Stimulated activated CD8-positive, alpha-beta memory T cell treated with anti-CD3 and anti-CD28 coated beads, Interleukin-2, amount 100 ng/mL, for 1 hour (primary cell): ENCODE results near the gene CLCN7.

Experiments used
- DNase-seq, 2 donors: peaks; one replicate each; pipeline ENCODE4 v3.0.0-alpha.2; 2020; ENCODE audit warnings: low read depth in 2 of 2

CLCN7 gene

GRCh38 chr16:1431497-1432270 lies 43.1 kb downstream of the CLCN7 start:
- DNase-seq = no peak

- DNase-seq = no peak
These were observed 43.9 kb downstream of the CLCN7 start, which contains the start of gene PERCC1 for GRCh38 chr16:1430759-1431496. TSS of gene PERCC1 (plus strand) at chr16:1431078. CDS start at chr16:1432594, 1,516 bp downstream.

GRCh38 chr16:1430214-1430758 lies 44.5 kb downstream of the CLCN7 start:
- DNase-seq = no peak

DNA sequence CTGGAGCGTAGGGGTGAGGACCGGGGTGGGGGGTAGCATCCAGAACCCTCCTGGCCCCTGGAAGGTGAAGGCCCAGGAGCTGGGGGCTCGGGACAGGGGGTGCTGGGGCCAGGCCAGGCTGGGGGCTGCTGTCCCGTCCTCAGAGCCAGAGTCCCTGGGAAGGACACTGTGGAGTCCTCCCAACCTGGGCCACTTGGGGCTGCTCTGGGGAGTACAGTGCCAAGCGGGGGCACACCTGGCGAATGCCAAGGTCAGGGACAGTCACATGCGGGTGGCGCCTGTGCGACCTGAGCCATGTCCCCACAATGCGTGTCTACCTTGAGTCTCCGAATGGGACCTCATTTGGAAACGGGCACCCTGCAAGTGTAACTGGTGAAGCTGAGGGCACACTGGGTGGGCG lies 45.2 kb downstream of the CLCN7 start:
- no peak for DNase-seq

GRCh38 chr16:1429012-1429411 lies 45.8 kb downstream of the CLCN7 start:
- DNase-seq = no peak

DNA sequence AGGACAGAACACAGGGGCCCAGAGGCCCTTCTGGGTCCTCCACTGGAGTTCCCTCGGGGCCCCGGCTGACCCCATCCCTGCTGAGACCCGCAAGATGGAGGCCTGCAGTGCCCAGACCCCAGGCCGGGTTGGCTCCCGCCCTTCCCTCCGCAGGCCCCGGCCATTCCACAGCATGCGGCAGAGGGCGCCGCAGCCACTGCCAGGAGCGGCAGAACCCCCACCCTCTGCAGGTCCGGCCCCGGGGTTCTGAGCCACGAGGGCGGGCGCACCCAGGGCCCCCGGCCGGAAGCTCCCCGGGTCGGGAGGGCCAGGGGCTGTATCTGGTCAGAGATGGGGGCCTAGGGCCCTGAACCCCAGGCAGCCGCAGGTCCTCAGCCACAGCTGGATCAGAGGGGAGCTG lies 46.3 kb downstream of the CLCN7 start:
- no peak for DNase-seq

DNA sequence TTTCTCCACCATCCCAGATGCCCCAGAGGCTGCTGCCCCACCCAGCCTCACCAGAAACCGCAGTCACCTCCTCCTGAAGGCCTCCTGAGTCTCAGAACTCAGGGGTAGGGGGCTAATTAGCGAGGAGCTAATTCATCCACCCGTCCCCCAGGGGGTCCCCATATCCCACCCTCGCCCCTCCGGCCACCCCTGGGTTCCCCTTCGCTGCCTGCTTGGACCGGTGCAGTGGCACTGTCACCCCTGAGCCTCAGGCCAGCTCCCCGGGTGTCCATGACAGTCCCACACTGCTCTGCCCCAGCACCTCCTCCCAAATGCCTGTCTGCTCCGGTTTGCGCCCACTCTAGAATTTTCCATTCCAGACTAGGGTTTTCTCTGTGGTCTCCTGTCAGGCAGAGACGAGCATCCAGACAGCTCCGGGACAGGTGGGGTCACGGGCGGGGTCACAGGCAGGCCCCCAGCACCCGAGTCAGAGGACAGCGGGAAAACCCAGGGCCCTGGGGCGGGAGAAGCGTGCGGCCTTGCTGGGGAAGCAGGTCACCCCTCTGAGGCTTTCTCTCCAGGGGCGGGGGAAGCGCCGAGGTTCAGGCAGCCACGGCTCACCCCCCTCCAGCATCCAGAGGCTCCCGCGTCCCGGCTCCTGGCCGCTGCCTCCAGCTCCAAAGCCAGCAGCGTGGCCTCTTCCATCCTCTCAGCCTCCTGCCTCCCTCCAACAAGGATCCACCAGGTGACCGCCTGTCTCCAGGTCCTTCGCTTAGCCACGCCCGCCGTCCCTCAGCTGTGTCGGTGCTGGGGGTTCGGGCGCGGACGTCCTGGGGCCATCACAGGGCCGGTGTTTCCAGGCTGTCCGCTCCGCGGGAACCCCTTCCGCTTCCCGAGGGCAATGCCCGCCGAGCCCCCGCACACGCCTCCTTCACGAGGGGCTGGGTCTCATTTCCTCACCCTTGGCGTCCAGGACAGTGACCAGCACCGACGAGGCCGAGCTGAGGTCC lies 47.1 kb downstream of the CLCN7 start:
- no peak for DNase-seq

DNA sequence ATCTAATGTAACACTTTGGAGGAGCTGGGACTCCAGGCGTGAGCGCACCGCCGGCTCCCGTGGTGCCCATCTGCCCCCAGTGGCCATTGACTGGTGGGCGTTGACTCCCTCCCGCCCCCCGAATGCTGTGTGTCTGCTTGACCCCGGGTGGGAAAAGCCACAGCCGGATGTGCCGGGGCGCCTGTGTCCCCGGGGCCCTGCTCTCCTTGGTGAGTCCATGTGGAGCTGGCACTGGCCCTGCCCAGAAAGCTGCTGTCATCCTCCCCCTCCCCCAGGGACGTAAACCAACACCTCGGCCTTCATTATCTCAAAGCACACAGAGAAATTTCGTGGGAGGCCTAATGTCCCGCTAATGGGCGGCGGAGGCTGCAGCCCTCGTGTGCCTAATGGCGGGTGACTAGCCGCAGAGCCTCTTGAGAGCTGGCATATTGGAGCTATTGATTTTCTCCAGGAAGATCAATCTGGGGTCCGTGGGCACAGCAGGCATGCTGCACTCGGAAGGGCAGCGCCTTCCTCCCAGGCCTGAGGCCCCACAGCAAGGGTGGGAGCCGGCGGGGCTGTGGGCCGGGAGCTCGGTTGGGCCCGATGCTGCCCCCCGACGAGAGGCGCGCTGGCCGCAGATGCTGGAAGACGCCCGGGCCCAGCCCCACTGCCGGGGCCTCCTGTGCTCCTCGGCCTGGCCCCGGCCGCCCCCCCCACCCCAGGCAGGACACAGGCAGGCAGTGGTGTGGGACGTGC lies 47.9 kb downstream of the CLCN7 start:
- no peak for DNase-seq

DNA sequence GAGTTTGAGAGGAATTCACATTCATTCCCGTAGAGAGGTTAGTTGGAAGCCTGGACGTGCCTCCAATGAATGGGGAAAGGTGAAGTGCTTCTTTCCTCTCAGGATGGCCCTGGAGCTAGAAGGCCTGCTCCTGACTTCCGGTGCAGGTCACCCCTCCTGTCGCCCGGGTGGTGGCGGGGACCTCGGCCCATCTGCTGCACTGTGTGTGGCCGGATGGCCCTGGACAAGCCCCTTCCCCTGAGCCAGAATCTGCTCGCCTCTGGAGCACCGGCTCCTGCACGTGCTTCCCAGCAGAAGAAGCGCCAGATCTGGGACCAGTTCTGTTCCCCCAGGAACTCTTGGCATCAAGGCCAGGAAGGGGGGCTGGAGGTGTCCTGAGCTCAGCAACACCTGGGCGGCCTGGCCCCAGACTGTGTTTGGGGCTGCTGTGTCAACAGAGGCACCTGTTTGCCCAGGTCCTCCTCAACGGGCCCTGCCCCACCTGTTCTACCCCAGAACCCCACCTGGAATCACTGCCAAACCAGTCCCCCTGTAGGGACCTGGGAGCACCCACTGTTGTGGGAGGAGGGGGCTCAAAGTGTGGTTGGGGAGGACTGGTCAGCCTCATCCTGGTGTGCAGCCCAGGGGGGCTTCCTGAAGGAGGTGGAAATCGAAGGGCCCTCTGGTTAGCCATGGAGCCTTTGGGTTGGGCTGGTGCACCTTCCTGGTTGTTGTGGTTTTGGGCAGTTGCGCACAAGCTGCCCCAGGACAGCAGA lies 49.0 kb downstream of the CLCN7 start:
- no peak for DNase-seq

- no peak for DNase-seq
These were observed 50.8 kb downstream of the CLCN7 start for GRCh38 chr16:1424028-1424427.

DNA sequence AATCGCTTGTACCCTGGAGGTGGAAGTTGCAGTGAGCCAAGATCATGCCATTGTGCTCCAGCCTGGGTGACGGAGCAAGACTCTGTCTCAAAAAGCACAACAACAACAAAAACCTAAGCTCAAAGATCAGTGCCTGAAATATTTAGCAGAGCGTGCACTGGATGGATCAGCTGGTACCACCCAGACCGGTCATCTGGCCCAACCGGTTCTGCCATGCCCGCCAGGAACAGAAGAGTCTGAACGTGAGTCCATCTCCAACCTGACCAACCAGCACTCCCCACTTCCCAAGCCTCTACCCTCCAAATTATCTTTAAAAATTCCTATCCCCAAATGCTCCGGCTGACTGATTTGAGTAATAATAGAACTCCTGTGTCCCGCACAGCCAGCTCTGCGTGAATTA lies 52.8 kb downstream of the CLCN7 start:
- DNase-seq = no peak

- DNase-seq = no peak
These were observed 54.7 kb downstream of the CLCN7 start for GRCh38 chr16:1420111-1420539.

DNA sequence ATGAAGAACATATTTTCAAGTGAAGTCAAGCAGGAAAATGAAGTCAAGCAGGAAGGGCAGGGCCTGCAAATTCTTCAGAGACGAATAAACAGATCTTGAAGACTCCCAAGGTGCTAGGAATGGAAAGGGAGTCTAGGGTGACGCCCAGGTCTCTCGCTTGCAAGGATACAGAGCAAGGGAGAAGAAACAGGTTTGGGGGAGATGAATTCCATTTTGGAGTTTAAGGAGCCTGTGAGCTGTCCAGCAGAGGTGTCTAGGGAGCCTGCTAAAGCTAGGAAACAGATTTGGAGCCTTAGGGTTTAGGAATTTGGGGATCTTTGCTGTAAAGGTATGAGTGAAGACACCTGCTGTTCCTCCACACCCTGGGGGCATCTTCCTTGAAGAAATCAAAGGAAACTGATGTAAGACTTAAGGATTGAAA lies 58.3 kb downstream of the CLCN7 start:
- DNase-seq = no peak

GRCh38 chr16:1414532-1415260 lies 60.1 kb downstream of the CLCN7 start, which contains the start of gene UNKL:
TSS of gene UNKL (minus strand) at chr16:1414704. CDS start at chr16:1414691, 13 bp downstream.
- peak; percentile 73 to 74 for DNase-seq

DNA sequence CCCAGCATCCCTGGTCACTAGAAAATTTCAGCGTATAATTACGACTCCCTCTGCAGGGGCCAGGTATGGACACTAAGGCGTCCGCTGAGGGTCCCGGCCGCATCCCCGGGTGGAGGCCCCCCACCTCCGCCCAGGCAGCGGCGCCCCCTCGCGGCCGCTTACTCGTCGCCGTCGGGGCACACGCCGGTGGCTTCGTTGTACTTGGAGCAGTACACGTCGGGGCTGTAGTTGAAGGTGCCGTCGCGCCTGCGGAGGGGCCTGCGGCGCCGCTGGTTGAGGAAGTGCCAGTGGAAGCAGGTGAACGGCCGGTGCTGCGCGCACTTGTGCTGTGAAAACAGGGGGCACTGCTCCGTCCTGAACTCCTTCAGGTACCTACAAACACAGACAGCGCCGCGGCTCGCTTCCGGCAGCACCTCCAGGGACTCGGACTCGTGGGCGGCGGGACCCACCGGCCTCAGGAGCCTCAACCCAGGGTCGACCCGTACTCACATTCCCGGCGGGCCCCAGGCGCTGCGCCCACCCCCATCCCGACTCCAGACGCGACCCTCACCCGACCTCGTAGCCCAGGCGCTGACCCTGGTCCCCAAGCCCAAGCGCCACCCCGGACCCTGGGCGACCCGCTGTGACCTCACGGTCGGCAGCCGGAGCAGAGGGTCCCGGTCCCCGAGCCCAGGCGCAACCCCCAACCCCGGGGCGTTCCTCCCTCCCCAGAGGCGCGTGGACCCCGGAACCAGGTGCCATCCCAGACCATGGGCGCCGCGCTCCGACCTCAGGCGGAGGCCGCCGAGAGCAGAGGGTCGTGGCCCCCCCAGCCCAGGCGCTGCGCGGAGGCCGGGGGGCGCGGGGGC lies 60.9 kb downstream of the CLCN7 start:
- DNase-seq = peak; percentile 23 to 43

DNA sequence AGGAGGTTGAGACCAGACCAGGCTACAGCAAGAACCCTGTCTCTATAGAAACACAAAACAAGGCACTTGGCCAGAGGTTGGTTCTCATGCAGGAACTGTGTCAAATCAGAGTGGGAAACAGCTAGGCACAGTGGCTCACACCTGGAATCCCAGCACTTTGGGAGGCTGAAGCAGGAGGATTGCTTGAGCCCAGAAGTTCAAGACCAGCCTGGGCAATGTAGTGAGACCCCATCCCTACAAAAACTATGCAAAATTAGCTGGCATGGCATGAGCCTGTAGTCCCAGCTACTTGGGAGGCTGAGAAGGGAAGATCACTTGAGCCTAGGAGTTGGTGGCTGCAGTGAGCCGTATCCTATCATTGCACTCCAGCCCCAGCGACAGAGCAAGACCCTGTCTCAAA lies 62.0 kb downstream of the CLCN7 start:
- DNase-seq = no peak

GRCh38 chr16:1408171-1408837 lies 66.5 kb downstream of the CLCN7 start:
- DNase-seq = peak; percentile 95 to 96

GRCh38 chr16:1407753-1408152 lies 67.1 kb downstream of the CLCN7 start:
- DNase-seq = no peak
